Astrocyte (in vitro differentiated cells and primary cell): ENCODE data around the gene APBB1IP.

Experiments
- EZH2 ChIP-seq: IDR thresholded peaks from 2 replicates; pipeline ENCODE4 v1.6.1; 2012; ENCODE audit warnings: mild to moderate bottlenecking, low read length, inconsistent platforms; ENCODE audit not compliant: insufficient read depth
- TF ChIP-seq, protein P1 (sequence below): IDR thresholded peaks from 2 replicates; pipeline ENCODE4 v1.5.1; 2011; ENCODE audit warnings: low read depth, mild to moderate bottlenecking, inconsistent platforms, low read length, moderate library complexity; ENCODE audit not compliant: insufficient read depth

DNA sequence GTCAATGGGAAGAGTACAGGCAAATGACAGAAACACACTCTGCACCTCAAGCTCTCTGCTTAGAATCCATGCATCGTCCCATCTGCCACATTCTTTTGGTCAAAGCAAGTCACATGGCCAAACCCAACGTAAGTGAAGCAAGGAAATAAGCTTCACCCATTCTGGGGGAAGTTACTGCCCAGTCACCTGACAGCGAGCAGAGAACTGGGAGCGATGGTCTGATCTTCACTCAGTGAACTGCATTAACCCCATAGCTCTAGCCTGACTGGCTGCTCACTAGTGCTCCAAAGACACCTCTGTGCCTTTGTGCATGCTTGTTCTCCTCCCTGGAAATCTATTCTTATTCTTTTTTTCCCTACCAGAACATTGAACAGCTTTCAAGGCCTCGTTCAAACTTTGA, 89.9 kb downstream of the APBB1IP start:
- TF ChIP-seq, protein P1, sequence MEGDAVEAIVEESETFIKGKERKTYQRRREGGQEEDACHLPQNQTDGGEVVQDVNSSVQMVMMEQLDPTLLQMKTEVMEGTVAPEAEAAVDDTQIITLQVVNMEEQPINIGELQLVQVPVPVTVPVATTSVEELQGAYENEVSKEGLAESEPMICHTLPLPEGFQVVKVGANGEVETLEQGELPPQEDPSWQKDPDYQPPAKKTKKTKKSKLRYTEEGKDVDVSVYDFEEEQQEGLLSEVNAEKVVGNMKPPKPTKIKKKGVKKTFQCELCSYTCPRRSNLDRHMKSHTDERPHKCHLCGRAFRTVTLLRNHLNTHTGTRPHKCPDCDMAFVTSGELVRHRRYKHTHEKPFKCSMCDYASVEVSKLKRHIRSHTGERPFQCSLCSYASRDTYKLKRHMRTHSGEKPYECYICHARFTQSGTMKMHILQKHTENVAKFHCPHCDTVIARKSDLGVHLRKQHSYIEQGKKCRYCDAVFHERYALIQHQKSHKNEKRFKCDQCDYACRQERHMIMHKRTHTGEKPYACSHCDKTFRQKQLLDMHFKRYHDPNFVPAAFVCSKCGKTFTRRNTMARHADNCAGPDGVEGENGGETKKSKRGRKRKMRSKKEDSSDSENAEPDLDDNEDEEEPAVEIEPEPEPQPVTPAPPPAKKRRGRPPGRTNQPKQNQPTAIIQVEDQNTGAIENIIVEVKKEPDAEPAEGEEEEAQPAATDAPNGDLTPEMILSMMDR: no peak
- TF ChIP-seq EZH2: no peak
